ENCODE results near the gene SCAP.
"Not testable (repeated sequence)": the region's sequence is repeated elsewhere in the genome, so short reads cannot be mapped to it uniquely, and the experiment has no call there.

SCAP gene

DNA sequence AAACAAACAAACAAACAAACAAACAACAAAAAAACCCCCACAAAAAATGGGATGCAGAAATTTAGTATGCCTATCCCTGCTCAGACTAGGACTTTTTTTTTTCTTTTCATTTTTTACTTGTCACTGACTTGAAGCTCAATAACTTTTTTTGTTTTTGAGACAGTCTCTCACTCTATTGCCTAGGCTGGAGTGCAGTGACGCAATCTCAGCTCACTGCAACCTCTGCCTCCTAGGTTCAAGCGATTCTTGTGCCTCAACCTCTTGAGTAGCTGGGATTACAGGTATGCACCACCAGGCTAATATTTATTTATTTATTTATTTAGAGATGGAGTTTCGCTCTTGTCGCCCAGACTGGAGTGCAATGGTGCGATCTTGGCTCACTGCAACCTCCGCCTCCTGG is 29.5 kb upstream of the SCAP start:
- not testable (repeated sequence) for H3K4me3 ChIP-seq (ENCODE audit: low read length in 2 of 2); H3K4me1 ChIP-seq (ENCODE audit: control insufficient read depth, insufficient read depth, low read length); H3K9ac ChIP-seq (ENCODE audit: low read length in 2 of 2); H3K27ac ChIP-seq (ENCODE audit: low read length); H3K9me3 ChIP-seq (ENCODE audit: control insufficient read depth in 2 of 2, low read length in 2 of 2); H3K27me3 ChIP-seq (ENCODE audit: control insufficient read depth in 1 of 2, insufficient read depth in 2 of 2, low read length in 2 of 2)
- H3K36me3 ChIP-seq (ENCODE audit: control insufficient read depth in 2 of 2, insufficient read depth in 2 of 2, low read length in 2 of 2), result peaks cover 33 to 36% of the 10 kb centered on the region in 2 donors

- Histone ChIP-seq H3K27me3 (ENCODE audit: control insufficient read depth in 1 of 2, insufficient read depth in 2 of 2, low read length in 2 of 2) (no peaks in the 10 kb centered on the region), H3K9me3 (ENCODE audit: control insufficient read depth in 2 of 2, low read length in 2 of 2) (no peaks in the 10 kb centered on the region), H3K4me3 (ENCODE audit: low read length in 2 of 2) (no peak overlapping the region), H3K4me1 (ENCODE audit: control insufficient read depth, insufficient read depth, low read length) (no peaks in the 10 kb centered on the region), H3K27ac (ENCODE audit: low read length) (no peak overlapping the region), H3K9ac (ENCODE audit: low read length in 2 of 2) (no peak overlapping the region), H3K36me3 (ENCODE audit: control insufficient read depth in 2 of 2, insufficient read depth in 2 of 2, low read length in 2 of 2) (peaks cover 29 to 38% of the 10 kb centered on the region in 2 donors)
These were observed 28.4 kb upstream of the SCAP start for GRCh38 chr3:47504113-47504512.

- no peaks in the 10 kb centered on the region for H3K4me1 ChIP-seq (ENCODE audit: control insufficient read depth, insufficient read depth, low read length)
- no peaks in the 10 kb centered on the region for H3K9me3 ChIP-seq (ENCODE audit: control insufficient read depth in 2 of 2, low read length in 2 of 2)
- H3K9ac ChIP-seq (ENCODE audit: low read length in 2 of 2), result no peak overlapping the region
- H3K36me3 ChIP-seq (ENCODE audit: control insufficient read depth in 2 of 2, insufficient read depth in 2 of 2, low read length in 2 of 2), result peaks cover 31 to 43% of the 10 kb centered on the region in 2 donors
- no peak overlapping the region for H3K4me3 ChIP-seq (ENCODE audit: low read length in 2 of 2)
- no peaks in the 10 kb centered on the region for H3K27me3 ChIP-seq (ENCODE audit: control insufficient read depth in 1 of 2, insufficient read depth in 2 of 2, low read length in 2 of 2)
- no peak overlapping the region for H3K27ac ChIP-seq (ENCODE audit: low read length)
These were observed 27.3 kb upstream of the SCAP start for GRCh38 chr3:47503033-47503432.

GRCh38 chr3:47496892-47497291 is 21.2 kb upstream of the SCAP start:
- Histone ChIP-seq H3K9ac (ENCODE audit: low read length in 2 of 2) (no peak overlapping the region), H3K27me3 (ENCODE audit: control insufficient read depth in 1 of 2, insufficient read depth in 2 of 2, low read length in 2 of 2) (no peaks in the 10 kb centered on the region), H3K27ac (ENCODE audit: low read length) (no peak overlapping the region), H3K4me1 (ENCODE audit: control insufficient read depth, insufficient read depth, low read length) (no peaks in the 10 kb centered on the region), H3K36me3 (ENCODE audit: control insufficient read depth in 2 of 2, insufficient read depth in 2 of 2, low read length in 2 of 2) (peaks cover 30 to 40% of the 10 kb centered on the region in 2 donors), H3K4me3 (ENCODE audit: low read length in 2 of 2) (no peak overlapping the region), H3K9me3 (ENCODE audit: control insufficient read depth in 2 of 2, low read length in 2 of 2) (no peaks in the 10 kb centered on the region)

- Histone ChIP-seq H3K27ac (ENCODE audit: low read length) (no peak overlapping the region), H3K9ac (ENCODE audit: low read length in 2 of 2) (no peak overlapping the region), H3K36me3 (ENCODE audit: control insufficient read depth in 2 of 2, insufficient read depth in 2 of 2, low read length in 2 of 2) (peaks cover 21 to 31% of the 10 kb centered on the region in 2 donors), H3K9me3 (ENCODE audit: control insufficient read depth in 2 of 2, low read length in 2 of 2) (no peaks in the 10 kb centered on the region), H3K4me3 (ENCODE audit: low read length in 2 of 2) (no peak overlapping the region), H3K27me3 (ENCODE audit: control insufficient read depth in 1 of 2, insufficient read depth in 2 of 2, low read length in 2 of 2) (no peaks in the 10 kb centered on the region), H3K4me1 (ENCODE audit: control insufficient read depth, insufficient read depth, low read length) (no peaks in the 10 kb centered on the region)
These were observed 20.1 kb upstream of the SCAP start for GRCh38 chr3:47495886-47496285.

DNA sequence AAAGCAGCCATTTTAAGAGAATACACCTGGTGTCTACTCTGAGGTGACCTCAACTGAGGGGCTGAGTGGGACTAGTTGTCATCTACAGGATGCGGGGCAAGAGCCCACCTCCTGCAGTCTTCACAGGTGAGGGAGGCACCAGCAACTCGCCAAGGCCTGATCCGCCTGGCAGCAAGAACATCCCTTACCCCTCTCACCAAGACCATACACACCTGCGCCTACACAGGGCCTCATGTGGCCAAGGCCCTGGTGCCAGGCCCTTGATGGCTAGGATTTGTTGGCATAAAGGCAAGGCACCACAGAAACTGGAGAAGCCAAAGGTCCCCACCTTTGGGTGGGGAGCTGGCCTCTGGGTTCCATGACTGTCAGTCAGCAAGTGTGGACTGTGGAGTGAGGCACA is 19.4 kb upstream of the SCAP start:
- H3K9me3 ChIP-seq (ENCODE audit: control insufficient read depth in 2 of 2, low read length in 2 of 2), result no peaks in the 10 kb centered on the region
- no peaks in the 10 kb centered on the region for H3K4me1 ChIP-seq (ENCODE audit: control insufficient read depth, insufficient read depth, low read length)
- peaks cover 17 to 23% of the 10 kb centered on the region in 2 donors for H3K36me3 ChIP-seq (ENCODE audit: control insufficient read depth in 2 of 2, insufficient read depth in 2 of 2, low read length in 2 of 2)
- H3K27ac ChIP-seq (ENCODE audit: low read length), result no peak overlapping the region
- H3K9ac ChIP-seq (ENCODE audit: low read length in 2 of 2), result no peak overlapping the region
- no peaks in the 10 kb centered on the region for H3K27me3 ChIP-seq (ENCODE audit: control insufficient read depth in 1 of 2, insufficient read depth in 2 of 2, low read length in 2 of 2)
- no peak overlapping the region for H3K4me3 ChIP-seq (ENCODE audit: low read length in 2 of 2)

GRCh38 chr3:47491777-47492176 is 16.0 kb upstream of the SCAP start:
- H3K9me3 ChIP-seq (ENCODE audit: control insufficient read depth in 2 of 2, low read length in 2 of 2), result no peaks in the 10 kb centered on the region
- peaks cover 8% of the 10 kb centered on the region in 2 donors for H3K36me3 ChIP-seq (ENCODE audit: control insufficient read depth in 2 of 2, insufficient read depth in 2 of 2, low read length in 2 of 2)
- H3K4me1 ChIP-seq (ENCODE audit: control insufficient read depth, insufficient read depth, low read length), result no peaks in the 10 kb centered on the region
- H3K4me3 ChIP-seq (ENCODE audit: low read length in 2 of 2), result no peak overlapping the region
- H3K9ac ChIP-seq (ENCODE audit: low read length in 2 of 2), result no peak overlapping the region
- H3K27ac ChIP-seq (ENCODE audit: low read length), result no peak overlapping the region
- no peaks in the 10 kb centered on the region for H3K27me3 ChIP-seq (ENCODE audit: control insufficient read depth in 1 of 2, insufficient read depth in 2 of 2, low read length in 2 of 2)

DNA sequence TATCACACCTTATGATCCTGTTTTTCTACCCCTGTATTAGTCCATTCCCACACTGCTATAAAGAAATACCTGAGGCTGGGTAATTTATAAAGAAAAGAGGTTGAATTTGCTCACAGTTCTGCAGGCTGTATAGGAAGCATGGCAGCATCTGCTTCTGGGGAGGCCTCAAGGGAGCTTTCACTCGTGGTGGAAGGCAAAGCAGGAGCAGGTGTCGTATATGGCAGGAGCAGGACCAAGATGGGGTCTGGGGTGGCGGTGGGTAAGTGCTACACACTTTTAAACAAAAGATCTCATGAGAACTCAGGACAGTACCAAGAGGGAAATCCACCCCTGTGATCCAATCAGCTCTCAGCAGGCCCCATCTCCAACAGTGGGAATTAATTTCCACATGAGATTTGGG is 15.4 kb upstream of the SCAP start:
- Histone ChIP-seq H3K27ac (ENCODE audit: low read length) (no peak overlapping the region), H3K27me3 (ENCODE audit: control insufficient read depth in 1 of 2, insufficient read depth in 2 of 2, low read length in 2 of 2) (no peaks in the 10 kb centered on the region), H3K36me3 (ENCODE audit: control insufficient read depth in 2 of 2, insufficient read depth in 2 of 2, low read length in 2 of 2) (peaks cover 5 to 7% of the 10 kb centered on the region in 2 donors), H3K9ac (ENCODE audit: low read length in 2 of 2) (no peak overlapping the region), H3K9me3 (ENCODE audit: control insufficient read depth in 2 of 2, low read length in 2 of 2) (no peaks in the 10 kb centered on the region), H3K4me1 (ENCODE audit: control insufficient read depth, insufficient read depth, low read length) (no peaks in the 10 kb centered on the region), H3K4me3 (ENCODE audit: low read length in 2 of 2) (no peak overlapping the region)

DNA sequence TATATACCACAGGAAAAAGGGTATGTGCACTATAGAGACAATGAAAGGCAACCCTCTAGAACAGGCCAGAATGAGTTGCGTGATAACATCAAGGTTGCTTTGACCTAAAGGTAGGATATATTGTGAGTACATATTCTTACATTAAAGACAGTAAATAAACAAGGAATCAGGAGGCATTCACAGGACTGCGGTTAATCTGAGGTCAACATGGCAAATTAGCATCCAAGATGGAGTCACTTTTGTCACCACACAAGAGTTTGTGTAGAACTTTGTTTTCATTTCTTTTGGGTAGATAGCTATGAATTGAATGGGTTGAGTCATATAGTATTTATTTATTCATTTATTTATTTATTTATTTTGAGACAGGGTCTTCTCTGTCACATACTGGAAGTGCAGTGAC is 11.5 kb upstream of the SCAP start:
- H3K36me3 ChIP-seq (ENCODE audit: control insufficient read depth in 2 of 2, insufficient read depth in 2 of 2, low read length in 2 of 2), result no peaks in the 10 kb centered on the region
- H3K27ac ChIP-seq (ENCODE audit: low read length), result no peak overlapping the region

GRCh38 chr3:47485812-47486211 is 10.1 kb upstream of the SCAP start:
- H3K9me3 ChIP-seq (ENCODE audit: control insufficient read depth in 2 of 2, low read length in 2 of 2), result no peaks in the 10 kb centered on the region
- H3K36me3 ChIP-seq (ENCODE audit: control insufficient read depth in 2 of 2, insufficient read depth in 2 of 2, low read length in 2 of 2), result no peaks in the 10 kb centered on the region
- H3K4me1 ChIP-seq (ENCODE audit: control insufficient read depth, insufficient read depth, low read length), result no peaks in the 10 kb centered on the region
- H3K9ac ChIP-seq (ENCODE audit: low read length in 2 of 2), result no peak overlapping the region
- H3K27me3 ChIP-seq (ENCODE audit: control insufficient read depth in 1 of 2, insufficient read depth in 2 of 2, low read length in 2 of 2), result no peaks in the 10 kb centered on the region
- no peak overlapping the region for H3K4me3 ChIP-seq (ENCODE audit: low read length in 2 of 2)
- no peak overlapping the region for H3K27ac ChIP-seq (ENCODE audit: low read length)

More for the DNA sequence above, 11.5 kb upstream of the SCAP start:
- no peaks in the 10 kb centered on the region for H3K4me1 ChIP-seq (ENCODE audit: control insufficient read depth, insufficient read depth, low read length)
- H3K9ac ChIP-seq (ENCODE audit: low read length in 2 of 2), result no peak overlapping the region
- no peak overlapping the region for H3K4me3 ChIP-seq (ENCODE audit: low read length in 2 of 2)
- H3K9me3 ChIP-seq (ENCODE audit: control insufficient read depth in 2 of 2, low read length in 2 of 2), result no peaks in the 10 kb centered on the region
- H3K27me3 ChIP-seq (ENCODE audit: control insufficient read depth in 1 of 2, insufficient read depth in 2 of 2, low read length in 2 of 2), result no peaks in the 10 kb centered on the region

- Histone ChIP-seq H3K4me1 (ENCODE audit: control insufficient read depth, insufficient read depth, low read length) (no peaks in the 10 kb centered on the region), H3K36me3 (ENCODE audit: control insufficient read depth in 2 of 2, insufficient read depth in 2 of 2, low read length in 2 of 2) (no peaks in the 10 kb centered on the region), H3K27ac (ENCODE audit: low read length) (no peak overlapping the region), H3K4me3 (ENCODE audit: low read length in 2 of 2) (no peak overlapping the region), H3K9ac (ENCODE audit: low read length in 2 of 2) (no peak overlapping the region), H3K9me3 (ENCODE audit: control insufficient read depth in 2 of 2, low read length in 2 of 2) (no peaks in the 10 kb centered on the region), H3K27me3 (ENCODE audit: control insufficient read depth in 1 of 2, insufficient read depth in 2 of 2, low read length in 2 of 2) (no peaks in the 10 kb centered on the region)
These were observed 6.6 kb upstream of the SCAP start for GRCh38 chr3:47482366-47482765.
